T47D (cell line): ENCODE data around the gene TMEM82.

ENCODE experiments used
- DNase-seq, 2 experiments: peaks; one replicate each; pipeline versions ENCODE4 v3.0.0 to v3.0.0-alpha.2; 2011 to 2012; ENCODE audit warnings: low read depth in 1 of 2, low spot score in 1 of 2
- JUND ChIP-seq: IDR thresholded peaks from 2 replicates; pipeline ENCODE4 v1.6.1; 2012; ENCODE audit warnings: low read depth
- in situ Hi-C: cut with HindIII; loops from 2 replicates; pipeline ENCODE4 v1.10.0; 2016; ENCODE audit warnings: low sequenced_read_pairs, low pct_unique_long_range_greater_than_20kb

Gene TMEM82

GRCh38 chr1:15744122-15744679 lies 1.9 kb downstream of the TMEM82 start:
- in situ Hi-C loops: no loop called here
- DNase-seq: no peak
- TF ChIP-seq JUND: no peak

DNA sequence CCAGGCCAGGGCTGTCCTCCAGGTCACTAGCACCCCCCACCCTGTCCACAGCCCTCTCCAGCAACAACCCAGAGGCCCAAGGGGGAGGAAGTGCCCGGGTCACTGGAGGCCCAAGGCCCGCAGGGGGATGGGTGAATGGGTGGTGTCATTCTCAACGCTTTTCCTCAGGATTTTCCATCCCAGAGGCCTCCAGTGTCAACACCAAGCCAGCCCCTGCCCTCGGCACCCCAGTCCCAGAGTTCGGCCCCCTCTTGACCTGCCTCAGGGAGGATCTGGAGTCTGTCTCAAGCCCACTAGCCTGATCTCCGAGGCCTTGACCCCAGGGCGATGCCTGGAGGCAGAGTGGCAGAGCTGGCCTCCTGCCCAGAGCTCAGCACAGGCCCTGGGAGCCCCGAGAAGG lies 5.1 kb downstream of the TMEM82 start:
- in situ Hi-C loops: no loop called here
- DNase-seq: no peak
- TF ChIP-seq JUND: no peak

GRCh38 chr1:15748264-15748663 lies 6.0 kb downstream of the TMEM82 start:
- no peak for DNase-seq
- in situ Hi-C loops: no loop called here
- TF ChIP-seq JUND: no peak

- no peak for TF ChIP-seq JUND
- in situ Hi-C loops: no loop called here
- no peak for DNase-seq
These were observed 6.5 kb downstream of the TMEM82 start for GRCh38 chr1:15748690-15749398.

- DNase-seq: no peak
- in situ Hi-C loops: no loop called here
- no peak for TF ChIP-seq JUND
These were observed 7.3 kb downstream of the TMEM82 start for GRCh38 chr1:15749399-15750291.

GRCh38 chr1:15750924-15751323 lies 8.6 kb downstream of the TMEM82 start:
- DNase-seq: no peak
- TF ChIP-seq JUND: no peak
- in situ Hi-C loops: no loop called here

- no peak for TF ChIP-seq JUND
- no peak for DNase-seq
- in situ Hi-C loops: no loop called here
These were observed 9.4 kb downstream of the TMEM82 start for GRCh38 chr1:15751717-15752116.

DNA sequence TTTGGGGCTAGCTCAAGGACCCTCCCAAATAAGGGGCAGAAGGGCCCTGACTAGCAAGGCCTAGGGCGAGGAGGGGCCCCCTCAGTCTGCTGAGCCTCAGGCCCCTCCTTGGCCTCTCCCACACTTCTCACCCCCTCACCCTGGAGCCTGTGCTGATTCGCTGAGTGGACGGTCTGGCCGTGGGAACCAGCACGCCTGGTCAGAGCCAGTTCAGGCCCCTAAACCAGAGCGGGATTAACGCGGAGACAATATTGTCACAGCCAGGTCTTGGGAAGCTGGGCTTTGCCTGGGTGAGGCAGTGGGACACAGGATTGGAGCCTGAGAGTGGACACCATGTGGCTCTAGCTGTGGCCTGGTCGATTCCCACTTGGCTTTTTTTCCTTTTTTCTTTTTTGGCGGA lies 11.5 kb downstream of the TMEM82 start:
- no peak for TF ChIP-seq JUND
- in situ Hi-C loops: no loop called here
- no peak for DNase-seq

- DNase-seq: no peak
- no peak for TF ChIP-seq JUND
- in situ Hi-C loops: no loop called here
These were observed 12.8 kb downstream of the TMEM82 start for GRCh38 chr1:15755021-15755645.

DNA sequence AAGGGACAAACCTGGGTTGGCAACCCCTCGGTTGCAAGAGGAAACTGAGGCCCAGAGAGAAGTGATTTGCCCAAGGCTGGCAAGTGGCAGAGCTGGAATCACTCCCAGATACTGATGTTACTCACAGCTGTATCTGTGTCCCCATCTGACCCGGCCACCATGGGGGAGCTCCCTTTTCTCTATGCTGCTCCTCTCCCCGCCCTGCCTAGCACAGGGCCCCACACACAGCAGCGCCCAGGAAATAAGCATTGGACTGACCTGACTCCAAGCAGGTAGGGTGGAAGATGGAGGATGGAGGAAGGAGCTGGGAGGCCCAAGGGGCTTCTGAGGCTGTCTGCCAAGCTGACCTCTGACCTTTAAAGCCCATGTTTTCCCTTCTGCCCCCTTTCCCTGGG lies 13.3 kb downstream of the TMEM82 start:
- in situ Hi-C loops: no loop called here
- no peak for DNase-seq
- no peak for TF ChIP-seq JUND

DNA sequence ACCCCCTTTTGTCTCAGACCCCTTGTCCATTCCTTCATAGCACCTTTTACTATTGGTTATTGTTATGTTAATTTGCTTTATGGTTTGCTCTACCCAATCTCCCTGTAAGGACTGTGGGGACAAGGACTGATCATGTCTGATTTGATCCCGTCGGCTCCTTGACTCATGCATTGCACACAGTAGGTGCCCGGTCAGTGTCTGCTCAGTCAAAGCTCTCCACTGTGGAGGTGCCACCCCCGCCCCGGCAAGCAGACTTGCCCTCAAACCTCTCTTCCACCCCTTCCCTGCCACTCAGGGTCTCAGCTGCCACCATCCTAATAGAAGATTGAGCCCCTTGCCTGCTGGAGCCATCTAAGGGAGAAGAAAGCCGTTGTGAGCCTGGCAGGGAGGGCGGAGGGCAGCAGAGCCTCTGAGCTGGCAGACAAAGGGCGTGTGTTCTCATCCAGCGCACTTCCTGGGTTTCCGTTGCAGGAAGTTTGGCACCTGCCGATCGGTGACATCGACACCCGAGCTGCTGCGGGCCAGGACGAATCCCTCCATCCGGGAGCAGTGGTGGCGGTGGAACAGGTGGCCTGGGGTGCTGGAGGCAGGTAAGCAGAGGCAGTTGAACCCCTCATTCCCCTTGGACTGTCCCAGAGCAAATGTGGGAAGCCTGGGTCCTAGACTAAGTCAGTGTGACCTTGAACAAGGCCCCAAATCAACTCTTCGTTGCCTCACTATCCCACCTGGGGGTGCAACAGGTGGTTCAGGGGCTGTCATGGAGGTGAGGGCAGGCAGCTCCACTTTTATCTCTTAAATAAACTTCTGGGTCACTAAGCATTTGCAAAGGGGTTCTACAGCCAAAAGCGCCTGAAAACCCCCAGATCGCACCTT lies 14.1 kb downstream of the TMEM82 start:
- TF ChIP-seq JUND: no peak
- in situ Hi-C loops: no loop called here
- DNase-seq: no peak

- no peak for DNase-seq
- no peak for TF ChIP-seq JUND
- in situ Hi-C loops: no loop called here
These were observed 14.8 kb downstream of the TMEM82 start for GRCh38 chr1:15757016-15757543.
